NCI-H774 (cell line): ENCODE measurements around the gene SNRPF.

Experiments used
- DNase-seq: peaks from one replicate; lab custom pipeline; 2025; lab: John Stamatoyannopoulos, UW

Gene SNRPF

GRCh38 chr12:95859344-95859816 is 628 bp downstream of the SNRPF start:
- no peak for DNase-seq

GRCh38 chr12:95859947-95860850 is 1.4 kb downstream of the SNRPF start:
- DNase-seq, result no peak

GRCh38 chr12:95862038-95862437 is 3.3 kb downstream of the SNRPF start:
- DNase-seq, result no peak

- no peak for DNase-seq
Observed at GRCh38 chr12:95863337-95863736, 4.6 kb downstream of the SNRPF start.

- no peak for DNase-seq
Observed at GRCh38 chr12:95870897-95871296, 12.1 kb downstream of the SNRPF start.

- no peak for DNase-seq
Observed at GRCh38 chr12:95874452-95874851, 15.7 kb downstream of the SNRPF start.

GRCh38 chr12:95877622-95878021 is 18.9 kb downstream of the SNRPF start:
- no peak for DNase-seq

- no peak for DNase-seq
Observed at GRCh38 chr12:95880895-95881294, 22.1 kb downstream of the SNRPF start.

GRCh38 chr12:95881331-95881955 is 22.7 kb downstream of the SNRPF start:
- no peak for DNase-seq

GRCh38 chr12:95882080-95882479 is 23.3 kb downstream of the SNRPF start:
- DNase-seq, result no peak

- no peak for DNase-seq
Observed at GRCh38 chr12:95882873-95883272, 24.1 kb downstream of the SNRPF start.

- DNase-seq, result no peak
Observed at GRCh38 chr12:95884998-95885397, 26.2 kb downstream of the SNRPF start.

- DNase-seq, result no peak
Observed at GRCh38 chr12:95887311-95887710, 28.6 kb downstream of the SNRPF start.

GRCh38 chr12:95890958-95891357 is 32.2 kb downstream of the SNRPF start:
- no peak for DNase-seq

- DNase-seq, result no peak
Observed at GRCh38 chr12:95896846-95897245, 38.1 kb downstream of the SNRPF start.

GRCh38 chr12:95898081-95898480 is 39.3 kb downstream of the SNRPF start:
- DNase-seq, result no peak

- DNase-seq, result no peak
Observed at GRCh38 chr12:95908573-95908972, 49.8 kb downstream of the SNRPF start.

GRCh38 chr12:95909871-95910270 is 51.1 kb downstream of the SNRPF start:
- DNase-seq, result no peak
